22Rv1 (cell line): ENCODE data around the gene SPECC1.
"Not testable (repeated sequence)": the region's sequence is repeated elsewhere in the genome, so short reads cannot be mapped to it uniquely, and the experiment has no call there.

Source experiments
- H3K27ac ChIP-seq: fragments of 450-650 bp; 2 replicates; pipeline ENCODE4 v1.5.1; 2017
- ZFX ChIP-seq: fragments of 450-650 bp; IDR thresholded peaks from 2 replicates; pipeline ENCODE4 v1.6.1; 2017; ENCODE audit warnings: antibody characterized with exemption, borderline replicate concordance
- TF ChIP-seq, protein P1 (sequence below): fragments of 450-650 bp; IDR thresholded peaks from 2 replicates; pipeline ENCODE4 v1.5.1; 2017; ENCODE audit warnings: mild to moderate bottlenecking

Gene SPECC1

DNA sequence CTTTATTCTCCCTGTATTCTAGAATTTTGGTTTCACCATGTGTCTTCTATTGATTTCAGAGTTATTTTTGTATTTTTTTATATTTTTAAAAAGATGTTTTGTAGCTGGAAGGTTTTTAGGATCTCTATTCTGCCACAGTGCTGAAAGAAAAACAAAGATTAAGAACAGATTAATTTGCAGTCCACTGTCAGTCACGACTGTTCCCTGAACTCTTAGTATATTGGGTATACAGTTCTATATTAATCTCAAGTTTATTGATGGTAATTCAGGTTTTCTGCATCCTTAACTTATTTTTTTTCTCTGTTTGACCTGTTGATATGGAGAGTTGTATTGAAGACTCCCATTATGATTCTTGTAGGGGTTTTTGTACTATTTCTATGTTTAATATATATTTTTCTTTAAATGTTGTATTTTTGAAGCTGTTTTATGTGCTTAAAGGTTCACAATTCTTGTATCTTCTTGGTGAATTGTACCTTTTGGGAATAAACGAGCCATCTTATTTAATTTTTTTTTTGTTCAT is 2.9 kb downstream of the SPECC1 start:
- TF ChIP-seq, protein P1, sequence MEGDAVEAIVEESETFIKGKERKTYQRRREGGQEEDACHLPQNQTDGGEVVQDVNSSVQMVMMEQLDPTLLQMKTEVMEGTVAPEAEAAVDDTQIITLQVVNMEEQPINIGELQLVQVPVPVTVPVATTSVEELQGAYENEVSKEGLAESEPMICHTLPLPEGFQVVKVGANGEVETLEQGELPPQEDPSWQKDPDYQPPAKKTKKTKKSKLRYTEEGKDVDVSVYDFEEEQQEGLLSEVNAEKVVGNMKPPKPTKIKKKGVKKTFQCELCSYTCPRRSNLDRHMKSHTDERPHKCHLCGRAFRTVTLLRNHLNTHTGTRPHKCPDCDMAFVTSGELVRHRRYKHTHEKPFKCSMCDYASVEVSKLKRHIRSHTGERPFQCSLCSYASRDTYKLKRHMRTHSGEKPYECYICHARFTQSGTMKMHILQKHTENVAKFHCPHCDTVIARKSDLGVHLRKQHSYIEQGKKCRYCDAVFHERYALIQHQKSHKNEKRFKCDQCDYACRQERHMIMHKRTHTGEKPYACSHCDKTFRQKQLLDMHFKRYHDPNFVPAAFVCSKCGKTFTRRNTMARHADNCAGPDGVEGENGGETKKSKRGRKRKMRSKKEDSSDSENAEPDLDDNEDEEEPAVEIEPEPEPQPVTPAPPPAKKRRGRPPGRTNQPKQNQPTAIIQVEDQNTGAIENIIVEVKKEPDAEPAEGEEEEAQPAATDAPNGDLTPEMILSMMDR, result no peak
- no peak for TF ChIP-seq ZFX
- H3K27ac ChIP-seq, result peak overlapping the region; percentile 80; the same call in 1 of the 2 replicates

- not testable (repeated sequence) for H3K27ac ChIP-seq
These were observed 7.4 kb downstream of the SPECC1 start for GRCh38 chr17:20016475-20016992.

- TF ChIP-seq, protein P1, result no peak
- TF ChIP-seq ZFX, result no peak
- no peak overlapping the region for H3K27ac ChIP-seq
These were observed 13.5 kb downstream of the SPECC1 start for GRCh38 chr17:20022701-20023100.

DNA sequence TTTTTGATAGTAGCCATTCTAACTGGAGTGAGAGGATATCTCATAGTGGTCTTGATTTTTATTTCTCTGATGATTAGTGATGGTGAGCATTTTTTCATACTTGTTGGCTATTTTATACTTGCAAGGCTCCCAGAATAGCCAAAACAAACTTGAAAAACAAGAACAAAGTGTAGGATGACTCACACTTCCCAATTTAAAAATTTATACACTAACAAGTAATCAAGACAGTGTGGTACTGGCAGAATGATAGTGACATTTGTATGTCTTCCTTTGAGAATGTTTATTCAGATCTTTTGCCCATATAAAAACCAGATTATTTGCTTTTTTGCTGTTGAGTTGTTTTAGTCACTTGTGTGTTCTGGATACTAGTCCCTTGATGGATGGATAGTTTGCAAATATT is 17.8 kb downstream of the SPECC1 start:
- H3K27ac ChIP-seq, result no peak overlapping the region
- no peak for TF ChIP-seq ZFX
- TF ChIP-seq, protein P1, result no peak

DNA sequence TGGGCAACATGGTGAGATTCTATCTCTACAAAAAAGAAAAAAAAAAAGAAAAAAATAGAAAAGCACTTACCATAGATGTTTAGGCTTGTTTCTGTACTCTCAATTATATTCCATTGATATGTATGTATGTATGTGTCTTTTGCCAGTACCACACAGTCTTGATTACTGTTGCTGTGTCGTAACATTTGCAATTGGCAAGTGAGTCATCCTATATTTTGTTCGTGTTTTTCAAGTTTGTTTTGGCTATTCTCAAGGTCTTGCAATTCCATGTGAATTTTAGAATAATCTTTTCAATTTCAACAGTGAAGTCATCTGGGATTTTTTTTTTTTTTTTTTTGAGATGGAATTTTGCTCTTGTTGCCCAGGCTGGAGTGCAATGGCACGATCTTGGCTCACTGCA is 19.3 kb downstream of the SPECC1 start:
- TF ChIP-seq ZFX, result no peak
- TF ChIP-seq, protein P1, result no peak
- H3K27ac ChIP-seq, result no peak overlapping the region

- no peak overlapping the region for H3K27ac ChIP-seq
- TF ChIP-seq, protein P1, result no peak
- no peak for TF ChIP-seq ZFX
These were observed 23.5 kb downstream of the SPECC1 start for GRCh38 chr17:20032636-20033035.

- no peak overlapping the region for H3K27ac ChIP-seq
These were observed 24.3 kb downstream of the SPECC1 start for GRCh38 chr17:20033415-20033814.

More at GRCh38 chr17:20033415-20033814, 24.3 kb downstream of the SPECC1 start:
- no peak for TF ChIP-seq ZFX
- TF ChIP-seq, protein P1, result no peak
